SU-DHL-6 (cell line): ENCODE results near the gene WDR83.
A peak's percentile ranks its signal among the peaks of the same experiment; 100 is the strongest.

Experiments
- H2AFZ ChIP-seq: fragments of 200-600 bp; sonication (generic); 2 replicates; pipeline ENCODE4 v1.6.1; 2014; ENCODE audit warnings: low read depth, mild to moderate bottlenecking, moderate library complexity, mixed read lengths, antibody characterized with exemption, low read length; ENCODE audit not compliant: severe bottlenecking
- H3F3A ChIP-seq: fragments of 200-600 bp; shearing (Covaris generic); 2 replicates; pipeline ENCODE4 v1.6.0; 2016; ENCODE audit warnings: antibody characterized with exemption, mild to moderate bottlenecking; ENCODE audit not compliant: insufficient read depth
- H3K27ac ChIP-seq: fragments of 200-600 bp; sonication (generic); 2 replicates; pipeline ENCODE4 v1.5.1; 2016; ENCODE audit warnings: low read depth, mild to moderate bottlenecking, low read length, moderate library complexity, mixed read lengths
- H3K27me3 ChIP-seq: fragments of 200-600 bp; sonication (generic), shearing (Covaris generic); 2 replicates; pipeline ENCODE4 v1.6.0; 2014; ENCODE audit warnings: mild to moderate bottlenecking, low read length
- H3K36me3 ChIP-seq: fragments of 200-600 bp; sonication (generic); 2 replicates; pipeline ENCODE4 v1.6.1; 2014; ENCODE audit warnings: mild to moderate bottlenecking, low read length, mixed read lengths
- H3K4me2 ChIP-seq: fragments of 300-600, 200-600 bp; shearing (Covaris generic), sonication (generic); 2 replicates; pipeline ENCODE4 v1.6.0; 2014; ENCODE audit warnings: low read length, low read depth, mild to moderate bottlenecking; ENCODE audit not compliant: poor library complexity, severe bottlenecking
- H3K4me3 ChIP-seq: fragments of 200-600 bp; sonication (generic); 2 replicates; pipeline ENCODE4 v1.5.1; 2014; ENCODE audit warnings: antibody characterized with exemption, low read length, mild to moderate bottlenecking, mixed read lengths; ENCODE audit not compliant: insufficient read depth, poor library complexity, severe bottlenecking
- H3K79me2 ChIP-seq: fragments of 200-600 bp; sonication (generic); 2 replicates; pipeline ENCODE4 v1.6.1; 2014; ENCODE audit warnings: mild to moderate bottlenecking, low read length, moderate library complexity; ENCODE audit not compliant: insufficient read depth
- H3K9ac ChIP-seq: fragments of 200-600 bp; sonication (generic); 2 replicates; pipeline ENCODE4 v1.7.0; 2014; ENCODE audit warnings: mild to moderate bottlenecking, low read length
- H3K9me2 ChIP-seq: fragments of 200-600 bp; sonication (generic); replicated peaks from 2 replicates; pipeline ENCODE4 v1.6.1; 2014; ENCODE audit warnings: low read length; ENCODE audit not compliant: insufficient read depth
- H3K9me3 ChIP-seq: fragments of 200-600 bp; sonication (generic); 2 replicates; pipeline ENCODE4 v1.6.1; 2014; ENCODE audit warnings: low read length, mixed read lengths; ENCODE audit not compliant: insufficient read depth
- H4K20me1 ChIP-seq: fragments of 200-600 bp; sonication (generic); 2 replicates; pipeline ENCODE4 v1.6.1; 2014; ENCODE audit warnings: low read depth, mild to moderate bottlenecking, antibody characterized with exemption, low read length, moderate library complexity, mixed read lengths
- CTCF ChIP-seq: fragments of 200-600 bp; sonication (generic); IDR thresholded peaks from one replicate; pipeline ENCODE4 v1.5.1; 2017; ENCODE audit warnings: antibody characterized with exemption, mild to moderate bottlenecking, low read length, moderate library complexity; ENCODE audit not compliant: insufficient read depth, poor library complexity, severe bottlenecking
- EZH2phosphoT487 ChIP-seq: fragments of 200-600 bp; sonication (generic), shearing (Covaris generic); conservative IDR thresholded peaks from 2 replicates; pipeline ENCODE4 v1.6.1; 2018; ENCODE audit warnings: mild to moderate bottlenecking, antibody characterized with exemption, low read length, moderate library complexity, mixed read lengths

The WDR83 gene

GRCh38 chr19:12668932-12669269 is 2.3 kb downstream of the WDR83 start:
- Histone ChIP-seq H3K9me2 (no peaks in the 10 kb centered on the region), H3F3A (peaks cover 7% of the 10 kb centered on the region; the same call in 1 of the 2 replicates), H3K79me2 (peaks cover 46% of the 10 kb centered on the region), H3K9ac (peak overlapping the region; percentile 81), H2AFZ (peak overlapping the region; percentile 85), H3K27me3 (no peaks in the 10 kb centered on the region), H3K4me3 (peak overlapping the region; percentile 81), H3K27ac (peak overlapping the region; percentile 82; the same call in 1 of the 2 replicates), H3K4me2 (peak overlapping the region; percentile 66), H3K36me3 (no peaks in the 10 kb centered on the region), H4K20me1 (no peaks in the 10 kb centered on the region), H3K9me3 (no peaks in the 10 kb centered on the region)
- TF ChIP-seq EZH2phosphoT487 (no peak), CTCF (no peak)

- Histone ChIP-seq H3K79me2 (peaks cover 40% of the 10 kb centered on the region), H3K4me2 (peak overlapping the region; percentile 66), H3K36me3 (no peaks in the 10 kb centered on the region), H3K27ac (peak overlapping the region; percentile 82), H3K27me3 (no peaks in the 10 kb centered on the region), H3K9ac (peak overlapping the region; percentile 81), H4K20me1 (no peaks in the 10 kb centered on the region), H3K9me2 (no peaks in the 10 kb centered on the region), H3K9me3 (no peaks in the 10 kb centered on the region), H3K4me3 (peak overlapping the region; percentile 81), H2AFZ (peak overlapping the region; percentile 85), H3F3A (peaks cover 7% of the 10 kb centered on the region; the same call in 1 of the 2 replicates)
- no peak for TF ChIP-seq CTCF
- TF ChIP-seq EZH2phosphoT487 = no peak
Observed at GRCh38 chr19:12669270-12670158, 2.9 kb downstream of the WDR83 start.

- Histone ChIP-seq H3K27me3 (no peaks in the 10 kb centered on the region), H3K79me2 (peaks cover 40% of the 10 kb centered on the region), H3K27ac (no peak overlapping the region), H3K9me2 (no peaks in the 10 kb centered on the region), H3K9ac (peak overlapping the region; percentile 81), H4K20me1 (no peaks in the 10 kb centered on the region; the same call in 1 of the 2 replicates), H2AFZ (peak overlapping the region; percentile 85), H3K9me3 (no peaks in the 10 kb centered on the region), H3F3A (peaks cover 7% of the 10 kb centered on the region; the same call in 1 of the 2 replicates), H3K36me3 (no peaks in the 10 kb centered on the region; the same call in 1 of the 2 replicates), H3K4me3 (peak overlapping the region; percentile 81), H3K4me2 (peak overlapping the region; percentile 66)
- TF ChIP-seq EZH2phosphoT487 (no peak), CTCF (no peak)
Observed at GRCh38 chr19:12670159-12670928, 3.7 kb downstream of the WDR83 start.
